ENCODE results near the gene DKK3.

DNA sequence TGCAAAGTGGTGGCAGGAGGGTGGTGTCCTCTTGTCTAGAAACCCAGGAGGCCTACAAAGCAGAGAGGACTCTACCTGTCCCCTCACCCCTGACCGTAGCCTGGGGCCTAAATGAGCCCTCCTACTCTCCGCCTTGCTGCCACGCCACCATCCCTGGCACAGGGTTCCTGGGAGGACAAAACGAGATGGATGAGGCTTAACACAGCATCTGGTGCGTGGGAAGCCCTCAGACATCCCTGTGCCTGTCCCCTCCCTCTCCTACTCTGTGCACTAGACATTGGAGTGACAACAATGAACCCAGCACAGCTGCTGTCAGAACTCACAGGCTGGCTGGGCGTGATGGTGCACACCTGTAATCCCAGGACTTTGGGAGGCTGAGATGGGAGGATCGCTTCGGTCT, 36.4 kb upstream of the DKK3 start:
- TF ChIP-seq CTCF (IDR thresholded peaks at IDR 0.05) (no peak), NFIC (IDR thresholded peaks at IDR 0.05; ENCODE audit: borderline replicate concordance) (no peak), REST (IDR thresholded peaks at IDR 0.05; ENCODE audit: low read depth, low read length) (no peak), RAD21 (IDR thresholded peaks at IDR 0.05; ENCODE audit: low read length) (no peak), MAX (IDR thresholded peaks at IDR 0.05; ENCODE audit: low read depth) (no peak), POLR2AphosphoS5 (IDR thresholded peaks at IDR 0.05; ENCODE audit: low read depth, low read length) (no peak), RCOR1 (IDR thresholded peaks at IDR 0.05; ENCODE audit: low read length) (no peak), FOXM1 (IDR thresholded peaks at IDR 0.05; ENCODE audit: low read depth) (no peak), EP300 (IDR thresholded peaks at IDR 0.05; ENCODE audit: borderline replicate concordance in 1 of 2, low read depth in 1 of 2, low read length in 1 of 2) (no peak), JUND (IDR thresholded peaks at IDR 0.05) (no peak)
- TF ChIP-seq, protein P1, sequence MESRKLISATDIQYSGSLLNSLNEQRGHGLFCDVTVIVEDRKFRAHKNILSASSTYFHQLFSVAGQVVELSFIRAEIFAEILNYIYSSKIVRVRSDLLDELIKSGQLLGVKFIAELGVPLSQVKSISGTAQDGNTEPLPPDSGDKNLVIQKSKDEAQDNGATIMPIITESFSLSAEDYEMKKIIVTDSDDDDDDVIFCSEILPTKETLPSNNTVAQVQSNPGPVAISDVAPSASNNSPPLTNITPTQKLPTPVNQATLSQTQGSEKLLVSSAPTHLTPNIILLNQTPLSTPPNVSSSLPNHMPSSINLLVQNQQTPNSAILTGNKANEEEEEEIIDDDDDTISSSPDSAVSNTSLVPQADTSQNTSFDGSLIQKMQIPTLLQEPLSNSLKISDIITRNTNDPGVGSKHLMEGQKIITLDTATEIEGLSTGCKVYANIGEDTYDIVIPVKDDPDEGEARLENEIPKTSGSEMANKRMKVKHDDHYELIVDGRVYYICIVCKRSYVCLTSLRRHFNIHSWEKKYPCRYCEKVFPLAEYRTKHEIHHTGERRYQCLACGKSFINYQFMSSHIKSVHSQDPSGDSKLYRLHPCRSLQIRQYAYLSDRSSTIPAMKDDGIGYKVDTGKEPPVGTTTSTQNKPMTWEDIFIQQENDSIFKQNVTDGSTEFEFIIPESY (IDR thresholded peaks at IDR 0.05; ENCODE audit: borderline replicate concordance, low read depth): no peak
